ENCODE results near the gene ADK. TPM values are rescaled to one million over a fixed set of nuclear protein-coding genes. Genes with fewer than 3 reads are reported as not detected.
A peak's percentile ranks its signal among the peaks of the same experiment; 100 is the strongest.

ADK gene
- total and polyA plus RNA-seq, 2 of the 13 experiments (the other 11 are each of a cell fraction or from before 2014, with no cell fraction given) = 48.6 to 79.1 TPM

GRCh38 chr10:74587109-74587854, 436.3 kb downstream of the ADK start (continued):
- TF ChIP-seq ARID5B (CRISPR knock-in tag; IDR thresholded peaks at IDR 0.05) (peak; percentile 22; the same call in 1 of the 2 replicates), AGO2 (optimal IDR thresholded peaks at IDR 0.05; ENCODE audit: low read depth, low read length) (no peak), TBX3 (IDR thresholded peaks at IDR 0.05; ENCODE audit: borderline replicate concordance) (peak; percentile 48; the same call in 1 of the 2 replicates), ZNF557 (CRISPR knock-in tag; IDR thresholded peaks at IDR 0.05) (no peak), TEAD3 (CRISPR knock-in tag; optimal IDR thresholded peaks at IDR 0.05; ENCODE audit: borderline replicate concordance) (no peak), SMAD3 (CRISPR knock-in tag; IDR thresholded peaks at IDR 0.05) (no peak), TIGD3 (CRISPR knock-in tag; IDR thresholded peaks at IDR 0.05; ENCODE audit: borderline replicate concordance) (no peak), THAP7 (CRISPR knock-in tag; IDR thresholded peaks at IDR 0.05) (no peak), THYN1 (CRISPR knock-in tag; IDR thresholded peaks at IDR 0.05; ENCODE audit: borderline replicate concordance, low read depth) (no peak), EP300 (IDR thresholded peaks at IDR 0.05; ENCODE audit: low read depth in 2 of 2, low read length in 2 of 2) (0 out of 4 replicates have a peak, but pooled peaks of 1 of the 2 experiments have one; percentile 7), EP300 (CRISPR knock-in tag; IDR thresholded peaks at IDR 0.05; ENCODE audit: borderline replicate concordance) (no peak), SMAD1 (CRISPR knock-in tag; IDR thresholded peaks at IDR 0.05; ENCODE audit: borderline replicate concordance, low read depth) (no peak), CSRNP1 (CRISPR knock-in tag; IDR thresholded peaks at IDR 0.05) (no peak), NFE2 (CRISPR knock-in tag; IDR thresholded peaks at IDR 0.05) (no peak)
